ENCODE results near the gene PHIP. TPM values are rescaled to one million over a fixed set of nuclear protein-coding genes. Genes with fewer than 3 reads are reported as not detected.

PHIP gene
- total RNA-seq, 1 donor from 2014 or later, result 29.6 TPM

DNA sequence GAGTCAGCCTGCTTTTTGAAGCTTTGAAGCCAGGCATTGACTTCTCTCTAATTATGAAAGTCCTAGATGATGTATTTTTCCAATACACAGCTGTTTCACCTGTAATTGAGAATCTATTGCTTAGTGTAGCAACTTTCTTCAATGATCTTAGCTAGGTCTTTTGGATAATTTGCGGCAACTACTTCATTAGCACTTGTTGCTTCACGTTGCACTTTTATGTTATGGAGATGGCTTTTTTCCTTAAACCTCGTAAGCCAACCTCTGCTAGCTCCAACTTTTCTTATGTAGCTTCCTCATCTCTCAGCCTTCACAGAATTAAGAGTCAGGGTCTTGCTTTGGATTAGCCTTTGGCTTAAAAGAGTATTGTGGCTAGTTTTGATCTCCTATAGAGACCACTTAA lies 44.8 kb downstream of the PHIP start:
- Histone ChIP-seq H3K4me1 (ENCODE audit: insufficient read depth, low read length) (peaks cover 10% of the 10 kb centered on the region), H2AFZ (ENCODE audit: low read depth, low read length) (no peak overlapping the region), H3K36me3 (ENCODE audit: insufficient read depth, low read length) (peaks cover 4% of the 10 kb centered on the region), H3K4me3 (ENCODE audit: insufficient read depth, low read depth, low read length) (no peak overlapping the region), H3K27ac (ENCODE audit: low read depth, low read length) (no peak overlapping the region), H3K4me2 (ENCODE audit: low read length) (no peak overlapping the region), H4K20me1 (ENCODE audit: insufficient read depth, low read length) (peaks cover 52% of the 10 kb centered on the region), H3K9ac (ENCODE audit: low read length) (no peak overlapping the region), H3K9me3 (ENCODE audit: insufficient read depth, low read depth, low read length) (no peaks in the 10 kb centered on the region), H3K79me2 (ENCODE audit: insufficient read depth, low read length) (peaks cover 18% of the 10 kb centered on the region), H3K27me3 (ENCODE audit: insufficient read depth, low read length) (no peaks in the 10 kb centered on the region)
- no peaks in the 10 kb centered on the region for H3K9me3 Mint-ChIP-seq (ENCODE audit: unreplicated experiment)
- TF ChIP-seq, protein P1, sequence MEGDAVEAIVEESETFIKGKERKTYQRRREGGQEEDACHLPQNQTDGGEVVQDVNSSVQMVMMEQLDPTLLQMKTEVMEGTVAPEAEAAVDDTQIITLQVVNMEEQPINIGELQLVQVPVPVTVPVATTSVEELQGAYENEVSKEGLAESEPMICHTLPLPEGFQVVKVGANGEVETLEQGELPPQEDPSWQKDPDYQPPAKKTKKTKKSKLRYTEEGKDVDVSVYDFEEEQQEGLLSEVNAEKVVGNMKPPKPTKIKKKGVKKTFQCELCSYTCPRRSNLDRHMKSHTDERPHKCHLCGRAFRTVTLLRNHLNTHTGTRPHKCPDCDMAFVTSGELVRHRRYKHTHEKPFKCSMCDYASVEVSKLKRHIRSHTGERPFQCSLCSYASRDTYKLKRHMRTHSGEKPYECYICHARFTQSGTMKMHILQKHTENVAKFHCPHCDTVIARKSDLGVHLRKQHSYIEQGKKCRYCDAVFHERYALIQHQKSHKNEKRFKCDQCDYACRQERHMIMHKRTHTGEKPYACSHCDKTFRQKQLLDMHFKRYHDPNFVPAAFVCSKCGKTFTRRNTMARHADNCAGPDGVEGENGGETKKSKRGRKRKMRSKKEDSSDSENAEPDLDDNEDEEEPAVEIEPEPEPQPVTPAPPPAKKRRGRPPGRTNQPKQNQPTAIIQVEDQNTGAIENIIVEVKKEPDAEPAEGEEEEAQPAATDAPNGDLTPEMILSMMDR (IDR thresholded peaks at IDR 0.05; ENCODE audit: insufficient read depth, low read depth, low read length), result no peak
- no peak for TF ChIP-seq EZH2 (IDR thresholded peaks at IDR 0.05; ENCODE audit: insufficient read depth, low read length)
- no peak for FAIRE-seq
- H3K4me3 Mint-ChIP-seq (ENCODE audit: unreplicated experiment), result no peak overlapping the region
- no peaks in the 10 kb centered on the region for H3K27me3 Mint-ChIP-seq (ENCODE audit: low read depth, unreplicated experiment)
- H3K27ac Mint-ChIP-seq (ENCODE audit: unreplicated experiment), result no peak overlapping the region
- H3K4me1 Mint-ChIP-seq (ENCODE audit: low read depth, unreplicated experiment), result peaks cover 7% of the 10 kb centered on the region
- no peak for DNase-seq (ENCODE audit: low read depth)
- H3K36me3 Mint-ChIP-seq (ENCODE audit: low read depth, unreplicated experiment), result peaks cover 19% of the 10 kb centered on the region

DNA sequence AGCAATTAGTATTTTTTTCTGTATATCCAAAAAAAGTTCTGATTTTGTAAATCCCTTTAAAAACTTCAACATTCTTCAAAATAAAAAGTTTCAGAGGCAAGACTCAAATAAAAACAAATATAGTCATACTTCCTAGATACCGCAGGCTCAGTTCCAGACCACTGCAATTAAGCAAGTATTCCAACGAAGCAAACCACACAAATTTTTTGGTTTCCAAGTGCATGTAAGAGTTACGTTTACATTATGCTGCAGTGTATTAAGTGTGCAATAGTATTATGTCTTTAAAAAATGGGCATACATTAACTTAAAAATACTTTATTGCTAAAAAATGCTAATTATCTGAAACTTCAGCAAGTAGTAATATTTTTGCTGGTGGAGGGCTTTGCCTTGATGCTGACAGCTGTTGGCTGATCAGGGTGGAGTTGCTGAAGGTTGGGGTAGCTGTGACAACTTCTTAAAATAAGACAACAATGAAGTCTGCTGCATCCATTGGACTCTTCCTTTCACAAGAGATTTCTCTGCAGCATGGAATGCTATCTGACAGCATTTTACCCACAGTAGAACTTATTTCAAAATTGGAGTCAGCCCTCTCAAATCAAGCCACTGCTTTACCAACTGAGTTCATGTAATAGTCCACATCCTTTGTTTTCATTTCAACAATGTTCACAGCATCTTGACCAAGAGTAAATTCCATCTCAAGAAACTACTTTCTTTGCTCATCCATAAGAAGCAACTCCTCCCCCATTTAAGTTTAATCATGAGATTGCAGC lies 46.0 kb downstream of the PHIP start:
- DNase-seq (ENCODE audit: low read depth), result peak; percentile 84
- H3K4me3 Mint-ChIP-seq (ENCODE audit: unreplicated experiment), result no peak overlapping the region
- Histone ChIP-seq H2AFZ (ENCODE audit: low read depth, low read length) (no peak overlapping the region), H3K27ac (ENCODE audit: low read depth, low read length) (no peak overlapping the region), H3K36me3 (ENCODE audit: insufficient read depth, low read length) (peaks cover under 1% of the 10 kb centered on the region), H3K79me2 (ENCODE audit: insufficient read depth, low read length) (peaks cover 23% of the 10 kb centered on the region), H3K4me2 (ENCODE audit: low read length) (peak overlapping the region; percentile 42), H3K9me3 (ENCODE audit: insufficient read depth, low read depth, low read length) (no peaks in the 10 kb centered on the region), H3K9ac (ENCODE audit: low read length) (no peak overlapping the region), H4K20me1 (ENCODE audit: insufficient read depth, low read length) (peaks cover 58% of the 10 kb centered on the region), H3K4me3 (ENCODE audit: insufficient read depth, low read depth, low read length) (no peak overlapping the region), H3K4me1 (ENCODE audit: insufficient read depth, low read length) (peaks cover 10% of the 10 kb centered on the region), H3K27me3 (ENCODE audit: insufficient read depth, low read length) (no peaks in the 10 kb centered on the region)
- H3K27me3 Mint-ChIP-seq (ENCODE audit: low read depth, unreplicated experiment), result no peaks in the 10 kb centered on the region
- H3K4me1 Mint-ChIP-seq (ENCODE audit: low read depth, unreplicated experiment), result peaks cover 7% of the 10 kb centered on the region
- H3K27ac Mint-ChIP-seq (ENCODE audit: unreplicated experiment), result no peak overlapping the region
- H3K36me3 Mint-ChIP-seq (ENCODE audit: low read depth, unreplicated experiment), result peaks cover 16% of the 10 kb centered on the region
- H3K9me3 Mint-ChIP-seq (ENCODE audit: unreplicated experiment), result no peaks in the 10 kb centered on the region
- no peak for TF ChIP-seq EZH2 (IDR thresholded peaks at IDR 0.05; ENCODE audit: insufficient read depth, low read length)
- TF ChIP-seq, protein P1 (IDR thresholded peaks at IDR 0.05; ENCODE audit: insufficient read depth, low read depth, low read length), result no peak
- peak; percentile 23 for FAIRE-seq

DNA sequence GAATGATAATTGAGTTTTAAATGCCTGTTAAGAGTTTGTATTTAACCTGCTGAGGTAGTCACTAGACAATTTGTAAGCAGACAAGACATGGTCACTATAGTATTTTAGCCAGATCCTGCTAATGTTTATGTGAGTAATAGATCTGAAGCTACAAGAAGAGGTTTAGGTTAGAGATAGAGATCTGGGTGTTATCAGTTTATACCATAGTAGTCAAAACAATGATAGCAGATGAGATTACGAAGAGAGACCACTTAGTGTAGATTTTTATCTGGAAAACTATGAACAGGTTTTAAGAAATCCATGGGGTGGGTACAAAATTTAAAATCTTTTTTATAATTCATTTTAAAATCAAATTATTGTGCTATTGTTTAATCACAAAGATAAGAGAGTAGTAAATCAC lies 47.5 kb downstream of the PHIP start:
- Histone ChIP-seq H3K27ac (ENCODE audit: low read depth, low read length) (no peak overlapping the region), H3K79me2 (ENCODE audit: insufficient read depth, low read length) (peaks cover 23% of the 10 kb centered on the region), H3K9ac (ENCODE audit: low read length) (no peak overlapping the region), H3K4me3 (ENCODE audit: insufficient read depth, low read depth, low read length) (no peak overlapping the region), H3K36me3 (ENCODE audit: insufficient read depth, low read length) (no peaks in the 10 kb centered on the region), H3K27me3 (ENCODE audit: insufficient read depth, low read length) (no peaks in the 10 kb centered on the region), H3K4me2 (ENCODE audit: low read length) (no peak overlapping the region), H4K20me1 (ENCODE audit: insufficient read depth, low read length) (peaks cover 50% of the 10 kb centered on the region), H3K9me3 (ENCODE audit: insufficient read depth, low read depth, low read length) (no peaks in the 10 kb centered on the region), H2AFZ (ENCODE audit: low read depth, low read length) (no peak overlapping the region), H3K4me1 (ENCODE audit: insufficient read depth, low read length) (peaks cover 10% of the 10 kb centered on the region)
- H3K4me1 Mint-ChIP-seq (ENCODE audit: low read depth, unreplicated experiment), result peaks cover 7% of the 10 kb centered on the region
- DNase-seq (ENCODE audit: low read depth), result no peak
- H3K27me3 Mint-ChIP-seq (ENCODE audit: low read depth, unreplicated experiment), result no peaks in the 10 kb centered on the region
- no peak for FAIRE-seq
- H3K9me3 Mint-ChIP-seq (ENCODE audit: unreplicated experiment), result no peaks in the 10 kb centered on the region
- peaks cover 15% of the 10 kb centered on the region for H3K36me3 Mint-ChIP-seq (ENCODE audit: low read depth, unreplicated experiment)
- no peak overlapping the region for H3K27ac Mint-ChIP-seq (ENCODE audit: unreplicated experiment)
- no peak for TF ChIP-seq EZH2 (IDR thresholded peaks at IDR 0.05; ENCODE audit: insufficient read depth, low read length)
- H3K4me3 Mint-ChIP-seq (ENCODE audit: unreplicated experiment), result no peak overlapping the region

All from astrocyte (in vitro differentiated cells and primary cell).